HuH-7.5 (cell line): ENCODE measurements around the gene FXR2.

Experiments
- DNase-seq: peaks from one replicate; pipeline ENCODE4 v3.0.0; 2011; ENCODE audit warnings: low spot score

FXR2 gene

GRCh38 chr17:7588553-7589203, 26.0 kb downstream of the FXR2 start:
- no peak for DNase-seq

GRCh38 chr17:7587420-7588151, 27.1 kb downstream of the FXR2 start:
- DNase-seq: no peak

- no peak for DNase-seq
Measured at GRCh38 chr17:7586673-7587419, 27.9 kb downstream of the FXR2 start.

GRCh38 chr17:7583253-7584109, 31.2 kb downstream of the FXR2 start, which contains the start of gene MPDU1:
Gene MPDU1, plus strand, starts transcription at chr17:7583852. Its CDS starts 11 bp downstream, at chr17:7583863.
- peak; percentile 89 for DNase-seq

- no peak for DNase-seq
Measured at GRCh38 chr17:7582396-7583252, 32.1 kb downstream of the FXR2 start.

GRCh38 chr17:7580604-7581575, 33.8 kb downstream of the FXR2 start:
- no peak for DNase-seq

GRCh38 chr17:7579834-7580603, 34.7 kb downstream of the FXR2 start:
- no peak for DNase-seq

- DNase-seq: no peak
Measured at GRCh38 chr17:7579001-7579833, 35.5 kb downstream of the FXR2 start, which contains the start of gene CD68. Gene CD68, plus strand, starts transcription at chr17:7579638. Its CDS starts 40 bp downstream, at chr17:7579678.

GRCh38 chr17:7577327-7578199, 37.1 kb downstream of the FXR2 start:
- no peak for DNase-seq

GRCh38 chr17:7576432-7576937, 38.2 kb downstream of the FXR2 start:
- no peak for DNase-seq

GRCh38 chr17:7575959-7576358, 38.7 kb downstream of the FXR2 start:
- DNase-seq: no peak

- no peak for DNase-seq
Measured at GRCh38 chr17:7575481-7575883, 39.2 kb downstream of the FXR2 start.

- DNase-seq: no peak
Measured at GRCh38 chr17:7574176-7574953, 40.3 kb downstream of the FXR2 start.

GRCh38 chr17:7573324-7574080, 41.2 kb downstream of the FXR2 start:
- DNase-seq: peak; percentile 73
